Stimulated activated CD4-positive, alpha-beta T cell treated with anti-CD3 and anti-CD28 coated beads, Interleukin-12 subunit alpha, Interleukin-12 subunit beta, amount 100 ng/mL, for 24 hours (primary cell): ENCODE results near the gene DNER.
"Not testable (repeated sequence)": the region's sequence is repeated elsewhere in the genome, so short reads cannot be mapped to it uniquely, and the experiment has no call there.

ENCODE experiments used
- DNase-seq, 2 experiments: peaks; one replicate each; pipeline ENCODE4 v3.0.0-alpha.2; 2020; ENCODE audit warnings: low read depth in 2 of 2

Gene DNER, protein sequence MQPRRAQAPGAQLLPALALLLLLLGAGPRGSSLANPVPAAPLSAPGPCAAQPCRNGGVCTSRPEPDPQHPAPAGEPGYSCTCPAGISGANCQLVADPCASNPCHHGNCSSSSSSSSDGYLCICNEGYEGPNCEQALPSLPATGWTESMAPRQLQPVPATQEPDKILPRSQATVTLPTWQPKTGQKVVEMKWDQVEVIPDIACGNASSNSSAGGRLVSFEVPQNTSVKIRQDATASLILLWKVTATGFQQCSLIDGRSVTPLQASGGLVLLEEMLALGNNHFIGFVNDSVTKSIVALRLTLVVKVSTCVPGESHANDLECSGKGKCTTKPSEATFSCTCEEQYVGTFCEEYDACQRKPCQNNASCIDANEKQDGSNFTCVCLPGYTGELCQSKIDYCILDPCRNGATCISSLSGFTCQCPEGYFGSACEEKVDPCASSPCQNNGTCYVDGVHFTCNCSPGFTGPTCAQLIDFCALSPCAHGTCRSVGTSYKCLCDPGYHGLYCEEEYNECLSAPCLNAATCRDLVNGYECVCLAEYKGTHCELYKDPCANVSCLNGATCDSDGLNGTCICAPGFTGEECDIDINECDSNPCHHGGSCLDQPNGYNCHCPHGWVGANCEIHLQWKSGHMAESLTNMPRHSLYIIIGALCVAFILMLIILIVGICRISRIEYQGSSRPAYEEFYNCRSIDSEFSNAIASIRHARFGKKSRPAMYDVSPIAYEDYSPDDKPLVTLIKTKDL

DNA sequence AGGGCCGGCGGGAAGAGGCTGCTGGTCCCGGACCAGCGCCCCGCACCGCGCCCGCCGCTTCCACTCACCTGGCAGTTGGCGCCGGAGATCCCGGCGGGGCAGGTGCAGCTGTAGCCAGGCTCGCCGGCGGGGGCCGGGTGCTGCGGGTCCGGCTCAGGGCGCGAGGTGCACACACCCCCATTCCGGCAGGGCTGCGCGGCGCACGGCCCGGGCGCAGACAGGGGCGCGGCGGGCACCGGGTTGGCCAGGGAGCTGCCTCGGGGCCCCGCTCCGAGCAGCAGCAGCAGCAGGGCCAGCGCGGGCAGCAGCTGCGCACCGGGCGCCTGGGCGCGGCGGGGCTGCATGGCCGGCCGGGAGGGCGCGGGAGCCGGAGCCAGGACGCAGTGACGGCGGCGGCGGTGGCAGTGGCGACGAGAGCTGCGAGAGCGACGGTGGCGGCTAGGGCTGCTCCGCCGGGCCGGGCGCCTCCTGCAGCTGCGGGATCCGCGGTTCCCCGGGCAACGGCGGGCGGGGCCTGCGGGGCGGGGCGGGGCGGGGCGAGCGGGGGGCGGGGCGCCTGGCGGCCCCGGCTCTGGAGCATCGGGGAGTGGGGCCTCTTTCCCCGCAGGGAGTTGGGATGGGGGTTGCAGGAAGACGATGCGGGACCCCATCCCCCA, at the start of gene DNER:
TSS of gene DNER (minus strand) at position 476 of the 656 bp plus-strand sequence. CDS start at position 344, 132 bp downstream.
- DNase-seq = peak; percentile 29 to 47

DNA sequence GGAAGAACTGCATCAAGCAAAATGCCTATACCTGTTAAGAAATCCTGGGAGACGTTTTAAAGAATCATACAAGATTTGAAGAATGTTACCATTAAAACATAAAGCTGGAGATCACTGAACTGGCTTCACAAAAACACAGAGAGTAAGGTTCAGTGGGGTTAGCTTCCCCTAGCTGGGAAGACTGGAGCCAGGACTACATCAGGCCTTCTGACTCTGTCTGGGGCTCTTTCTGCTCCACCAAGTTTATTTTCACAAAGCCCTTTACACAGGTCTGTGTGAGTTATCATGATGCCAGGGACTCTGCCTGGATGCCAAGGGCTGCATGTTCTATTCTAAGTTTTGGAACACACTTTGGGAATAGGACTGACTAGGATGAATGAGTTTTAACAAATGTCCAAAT, 47.3 kb upstream of the DNER start:
- no peak for DNase-seq

DNA sequence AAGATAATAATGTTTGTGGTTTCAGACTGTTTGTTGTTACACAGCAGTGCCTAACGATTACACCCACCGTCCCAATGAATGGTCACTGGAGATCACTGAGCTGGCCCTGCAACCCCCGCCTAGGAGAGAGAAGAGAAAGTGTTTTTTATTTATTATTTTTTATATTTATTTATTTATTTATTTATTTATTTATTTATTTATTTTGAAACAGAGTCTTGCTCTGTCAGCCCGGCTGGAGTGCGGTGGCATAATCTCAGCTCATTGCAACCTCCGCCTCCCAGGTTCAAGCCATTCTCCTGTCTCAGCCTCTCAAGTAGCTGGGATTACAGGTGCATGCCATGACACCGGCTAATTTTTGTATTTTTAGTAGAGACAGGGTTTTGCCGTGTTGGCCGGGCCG, 43.1 kb upstream of the DNER start:
- DNase-seq = not testable (repeated sequence)

DNA sequence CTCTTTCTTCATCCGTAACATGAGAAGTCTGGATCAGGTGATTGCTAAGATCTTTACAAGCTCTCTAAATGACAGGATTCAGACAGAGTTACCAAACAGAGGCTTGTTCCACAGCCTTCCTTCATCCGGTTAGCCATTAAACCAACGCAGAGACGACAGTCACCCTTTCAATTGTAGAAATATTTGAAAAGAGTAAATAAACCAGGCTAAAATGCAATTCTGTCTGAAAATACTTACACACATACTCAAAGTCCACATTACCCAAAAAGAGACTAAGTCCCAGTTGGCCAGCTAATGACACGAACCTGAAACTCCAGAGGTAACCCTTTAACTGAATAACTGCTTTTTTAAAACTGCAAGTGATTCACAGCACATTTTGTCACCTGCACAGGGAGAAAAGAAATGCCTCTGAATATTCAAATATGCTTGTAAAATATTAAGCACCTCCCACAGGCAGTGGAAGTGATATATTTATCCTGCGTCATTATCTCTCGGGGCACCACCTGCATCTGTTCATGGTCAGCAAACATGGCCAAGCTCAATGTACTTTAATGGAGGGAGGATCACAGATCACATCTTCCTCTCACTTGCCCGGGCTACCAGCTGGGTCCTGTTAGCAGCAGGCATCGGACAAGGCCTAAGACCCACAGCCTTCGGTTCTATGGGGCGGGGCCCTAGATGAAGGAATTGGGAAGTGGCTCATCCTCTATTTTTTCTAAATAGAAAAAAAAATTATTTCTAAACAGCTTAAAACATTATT, 38.8 kb upstream of the DNER start:
- DNase-seq = no peak

DNA sequence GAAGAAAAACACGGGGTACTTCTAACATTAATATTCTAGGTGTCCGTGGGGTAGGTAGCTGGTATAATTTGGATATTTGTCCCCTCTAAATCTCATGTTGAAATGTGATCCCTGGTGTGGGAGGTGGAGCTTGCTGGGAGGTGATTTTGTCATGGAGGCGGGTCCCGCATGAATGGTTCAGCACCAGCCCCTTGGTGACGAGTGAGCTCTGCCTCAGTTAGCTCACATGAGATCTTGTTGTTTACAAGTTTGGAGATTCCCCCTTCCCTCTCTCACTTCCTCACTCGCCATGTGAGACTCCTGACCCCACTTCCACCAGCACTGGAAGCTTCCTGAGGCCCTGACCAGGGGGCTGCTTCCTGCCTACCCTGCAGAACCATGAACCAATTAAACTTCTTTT, 35.4 kb upstream of the DNER start:
- no peak for DNase-seq

DNA sequence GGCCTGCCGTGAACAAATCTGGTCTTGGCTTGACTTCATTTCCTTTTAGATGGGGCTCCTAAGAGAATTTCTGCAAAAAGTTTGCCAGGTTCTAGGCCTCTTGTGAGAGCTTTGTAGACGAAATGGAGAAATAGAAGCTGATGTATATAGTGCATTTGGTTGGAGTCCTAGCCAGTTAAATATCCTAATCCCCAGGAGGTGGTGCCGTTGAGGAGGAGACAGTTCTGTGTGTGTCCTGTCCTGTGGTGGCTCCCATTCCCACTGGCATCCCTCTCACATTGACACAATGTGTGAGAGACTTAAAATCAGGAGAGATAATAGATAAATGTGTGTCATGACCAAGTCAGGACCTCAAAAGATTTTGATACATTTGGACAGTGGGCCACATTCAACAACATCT, 34.6 kb upstream of the DNER start:
- no peak for DNase-seq

DNA sequence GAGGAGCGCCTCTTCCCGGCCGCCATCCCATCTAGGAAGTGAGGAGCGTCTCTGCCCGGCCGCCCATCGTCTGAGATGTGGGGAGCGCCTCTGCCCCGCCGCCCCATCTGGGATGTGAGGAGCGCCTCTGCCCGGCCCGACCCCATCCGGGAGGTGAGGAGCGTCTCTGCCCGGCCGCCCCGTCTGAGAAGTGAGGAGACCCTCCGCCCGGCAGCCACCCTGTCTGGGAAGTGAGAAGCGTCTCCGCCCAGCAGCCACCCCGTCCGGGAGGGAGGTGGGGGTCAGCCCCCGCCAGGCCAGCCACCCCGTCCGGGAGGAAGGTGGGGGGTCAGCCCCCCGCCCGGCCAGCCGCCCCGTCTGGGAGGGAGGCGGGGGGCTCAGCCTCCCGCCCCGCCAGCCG, 28.3 kb upstream of the DNER start:
- not testable (repeated sequence) for DNase-seq

DNA sequence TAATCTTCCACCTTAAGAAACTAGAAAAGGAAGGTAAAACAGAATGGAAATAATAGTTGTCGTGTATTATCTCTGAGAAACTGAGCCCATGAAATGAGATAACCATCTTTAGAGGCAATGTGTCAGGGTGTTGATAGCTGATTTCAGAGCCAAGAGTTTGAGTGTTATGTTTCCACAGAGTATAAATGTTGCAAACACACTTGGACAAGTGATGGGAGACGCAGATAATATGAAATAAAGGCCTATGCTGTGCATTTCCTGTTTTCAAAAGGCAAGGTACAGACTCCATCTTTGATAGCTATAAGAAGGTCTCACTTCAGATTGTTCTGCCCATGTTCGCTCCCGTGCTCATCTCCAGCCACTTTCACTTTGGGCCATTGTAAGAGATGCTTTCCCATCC, 25.9 kb upstream of the DNER start:
- DNase-seq = no peak

DNA sequence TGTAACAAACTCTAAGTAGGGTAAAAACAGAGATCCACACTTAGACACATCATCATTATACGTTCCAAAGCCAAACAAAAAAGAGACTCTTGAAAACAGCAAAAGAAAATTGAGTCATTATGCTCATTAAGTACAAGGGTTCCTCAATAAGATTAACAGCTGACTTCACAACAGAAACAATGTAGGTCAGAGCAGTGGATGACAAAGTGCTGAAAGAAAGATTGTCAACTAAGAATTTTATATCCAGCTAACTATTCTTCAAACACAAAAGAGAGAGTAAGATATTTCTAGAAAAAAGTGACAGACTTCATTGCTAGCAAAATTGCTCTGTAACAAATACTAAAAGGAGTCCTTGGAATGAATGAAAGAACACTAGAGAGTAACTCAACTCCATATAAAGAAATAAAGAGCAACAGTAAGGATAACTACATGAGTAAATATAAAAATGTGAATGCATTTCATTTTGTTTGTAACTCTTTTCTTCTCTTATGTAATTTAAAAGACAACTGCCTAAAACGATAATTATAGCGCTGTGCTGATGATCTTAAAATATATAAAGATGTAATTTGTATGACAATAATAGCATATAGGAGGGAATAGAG, 23.8 kb upstream of the DNER start:
- no peak for DNase-seq

DNA sequence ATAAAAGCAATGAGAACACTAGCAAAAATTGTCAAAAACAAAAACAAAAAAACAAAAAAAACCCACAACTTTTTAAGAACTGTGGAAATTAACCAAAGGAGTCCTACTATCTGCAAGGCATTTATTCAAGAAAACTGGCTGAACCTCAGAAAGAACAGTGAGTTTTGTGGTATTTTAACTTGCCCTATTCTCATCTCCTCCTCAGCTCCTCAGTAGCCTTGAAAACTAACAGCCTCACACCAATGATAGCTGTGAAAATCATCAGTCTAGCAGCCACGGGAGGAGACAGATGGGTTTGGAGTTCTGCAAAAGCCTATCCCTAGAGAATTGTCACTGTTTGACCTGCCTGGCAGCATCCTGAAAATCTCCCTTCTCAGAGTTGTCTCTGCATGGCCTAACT, 20.1 kb upstream of the DNER start:
- DNase-seq = no peak

DNA sequence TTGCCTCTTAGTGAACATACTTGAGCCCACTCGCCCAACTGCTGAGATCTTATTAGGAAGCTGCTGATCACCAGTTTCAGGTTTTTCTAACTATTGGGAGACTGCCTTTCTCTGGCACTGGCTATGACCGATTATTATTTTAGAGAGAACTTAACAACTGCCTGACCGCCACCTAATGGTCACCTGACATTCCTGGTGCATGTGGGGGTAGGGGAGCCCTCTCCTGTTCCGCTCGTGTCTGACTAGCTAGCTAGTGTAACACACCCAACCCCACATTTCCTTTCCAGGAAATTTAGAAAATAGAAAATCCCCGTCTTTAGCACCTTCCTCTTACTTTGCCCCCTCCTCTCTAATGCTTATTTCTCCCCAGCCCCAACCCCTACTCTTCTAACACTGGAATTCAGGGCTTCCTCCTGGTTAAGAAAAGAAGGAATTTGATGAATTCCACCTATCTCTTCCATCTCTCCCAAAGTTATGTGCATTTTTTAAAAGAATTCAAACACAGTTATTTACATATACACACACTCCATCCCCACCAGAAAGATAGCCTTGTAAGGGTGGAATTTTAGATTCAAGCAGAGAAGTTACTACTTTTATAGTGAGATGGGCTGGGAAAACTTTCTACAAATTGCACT, 19.4 kb upstream of the DNER start:
- DNase-seq = no peak

DNA sequence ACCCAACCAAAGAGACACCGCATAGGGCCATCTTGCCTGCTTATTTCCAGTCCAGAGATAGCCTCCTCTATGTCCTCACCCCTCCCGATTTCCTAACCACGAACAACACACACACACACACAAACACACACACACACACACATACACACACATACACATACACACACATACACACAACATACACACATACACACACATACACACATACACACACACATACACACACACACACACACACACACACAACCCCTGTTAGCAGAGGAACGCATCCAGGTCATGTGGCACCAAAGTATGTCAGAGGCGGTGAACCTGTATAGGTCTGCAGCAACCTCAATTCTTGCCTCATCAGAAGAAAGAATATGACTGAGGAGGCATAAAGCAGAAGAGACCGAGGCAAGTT, 18.5 kb upstream of the DNER start:
- no peak for DNase-seq

DNA sequence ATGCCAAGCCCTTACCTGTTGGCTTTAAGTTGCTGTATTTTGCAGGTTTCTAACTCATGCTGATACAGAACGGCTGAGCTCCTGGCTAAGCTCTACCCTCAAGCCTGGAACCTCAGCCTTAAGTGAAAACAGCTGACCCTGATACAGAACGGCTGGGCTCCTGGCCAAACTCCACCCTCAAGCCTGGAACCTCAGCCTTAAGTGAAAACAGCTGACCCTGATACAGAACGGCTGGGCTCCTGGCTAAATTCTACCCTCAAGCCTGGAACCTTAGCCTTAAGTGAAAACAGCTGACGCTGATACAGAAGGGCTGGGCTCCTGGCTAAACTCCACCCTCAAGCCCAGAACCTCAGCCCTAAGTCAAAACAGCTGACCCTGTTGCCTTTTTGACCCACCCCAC, 17.6 kb upstream of the DNER start:
- DNase-seq = no peak

DNA sequence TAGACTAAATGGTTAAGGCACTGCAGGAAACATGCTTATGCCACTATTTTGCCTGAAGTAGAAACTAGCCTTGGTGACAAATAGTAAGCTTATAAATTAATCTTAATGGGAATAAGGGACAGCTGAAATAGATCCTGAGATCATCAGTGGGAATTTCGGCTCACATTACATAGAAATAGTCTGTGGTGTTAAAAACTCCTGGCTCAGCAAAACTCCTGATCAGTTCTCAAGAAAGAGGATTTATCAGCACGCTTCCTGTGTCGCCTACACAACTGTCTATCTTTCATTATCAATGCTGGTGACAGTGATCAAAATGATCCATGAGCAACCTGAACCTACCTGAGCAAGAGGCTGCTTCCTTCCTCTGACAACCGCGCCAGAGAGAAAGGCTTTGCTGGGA, 17.0 kb upstream of the DNER start:
- no peak for DNase-seq

DNA sequence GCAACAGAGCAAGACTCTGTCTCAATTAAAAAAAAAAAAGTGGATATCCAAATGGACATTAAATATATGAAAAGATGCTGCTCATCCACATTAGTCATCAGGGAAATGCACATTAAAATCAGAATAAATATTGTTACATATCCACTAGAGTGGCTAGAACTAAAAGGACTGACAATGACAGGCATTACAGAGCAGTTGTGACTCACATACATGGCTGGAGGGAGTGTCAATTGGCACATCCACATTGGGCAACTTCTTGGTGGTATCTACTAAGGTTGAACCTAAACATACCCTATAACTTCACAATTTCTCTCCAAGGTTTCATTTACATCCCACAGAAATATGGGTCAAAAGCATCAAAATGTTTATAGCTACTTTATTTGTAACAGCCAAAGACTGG, 14.0 kb upstream of the DNER start:
- DNase-seq = no peak

DNA sequence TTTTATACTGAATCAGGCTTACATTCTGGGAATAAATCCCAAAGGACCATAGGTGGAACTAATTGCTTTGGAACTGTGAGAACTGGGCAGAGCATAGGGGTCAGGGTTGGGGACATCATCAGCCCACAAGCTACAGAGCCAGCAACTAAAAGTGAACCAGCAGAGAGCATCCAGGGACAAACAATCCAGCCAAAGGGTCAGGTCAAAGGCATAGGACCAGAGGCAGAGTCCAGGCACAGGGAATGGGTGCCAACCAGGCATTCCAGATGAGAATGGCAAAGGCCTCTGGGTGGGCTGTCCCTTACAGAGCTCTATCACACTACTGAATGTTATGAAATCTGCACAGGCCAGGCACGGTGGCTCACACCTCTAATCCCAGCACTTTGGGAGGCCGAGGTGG, 12.3 kb upstream of the DNER start:
- DNase-seq = no peak

DNA sequence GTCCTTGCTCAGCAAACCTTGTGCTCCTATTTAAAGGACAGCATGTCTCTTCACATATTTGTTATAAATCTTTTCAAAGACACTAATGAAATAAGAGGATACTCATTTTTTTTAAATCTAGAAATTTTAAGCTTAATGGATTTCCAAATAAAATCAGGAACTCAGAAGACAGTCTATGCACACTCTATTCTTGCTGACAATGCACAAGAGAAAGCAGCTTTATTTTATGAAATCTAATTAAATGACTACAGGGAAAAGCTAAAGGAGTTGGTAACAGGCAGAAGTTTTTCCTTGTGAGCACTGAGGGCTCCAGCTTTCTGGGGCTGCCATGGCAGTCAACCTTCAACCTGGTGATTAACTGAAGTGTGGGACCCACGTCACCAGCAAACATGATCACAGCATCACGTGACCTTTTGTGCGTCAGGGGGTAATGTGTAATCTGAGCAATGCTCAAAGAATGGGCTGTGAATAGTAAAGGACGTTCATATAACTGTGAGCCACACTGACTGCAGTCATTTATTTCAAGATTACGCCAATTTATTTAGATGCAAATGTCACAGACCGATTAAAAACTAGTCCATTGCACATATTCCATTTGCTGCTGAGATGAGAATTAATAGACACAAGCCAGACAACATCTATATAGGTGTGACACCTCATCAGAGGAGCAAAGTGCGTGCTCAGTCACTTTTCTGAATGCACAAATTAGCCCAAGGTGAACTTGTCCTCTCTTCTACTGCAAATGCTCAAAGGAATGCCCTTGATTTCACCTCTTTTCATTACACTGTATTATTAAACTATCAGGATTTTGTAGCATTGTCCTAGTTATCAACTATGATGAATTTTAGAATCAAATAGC, 11.6 kb upstream of the DNER start:
- DNase-seq = no peak

DNA sequence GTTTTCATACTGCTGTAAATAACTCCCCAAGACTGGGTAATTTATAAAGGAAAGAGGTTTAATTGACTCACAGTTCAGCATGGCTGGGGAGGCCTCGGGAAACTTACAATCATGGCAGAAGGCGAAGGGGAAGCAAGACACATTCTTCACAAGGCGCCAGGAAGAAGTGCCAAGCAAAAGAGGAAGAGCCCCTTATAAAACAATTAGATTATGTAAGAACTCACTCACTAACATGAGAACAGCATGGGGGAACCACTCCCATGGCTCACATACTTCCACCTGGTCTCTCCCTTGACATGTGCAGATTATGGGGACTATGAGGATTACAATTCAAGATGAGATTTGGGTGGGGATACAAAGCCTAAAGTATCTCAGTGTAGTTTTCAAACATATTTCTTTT, 8.8 kb upstream of the DNER start:
- not testable (repeated sequence) for DNase-seq

DNA sequence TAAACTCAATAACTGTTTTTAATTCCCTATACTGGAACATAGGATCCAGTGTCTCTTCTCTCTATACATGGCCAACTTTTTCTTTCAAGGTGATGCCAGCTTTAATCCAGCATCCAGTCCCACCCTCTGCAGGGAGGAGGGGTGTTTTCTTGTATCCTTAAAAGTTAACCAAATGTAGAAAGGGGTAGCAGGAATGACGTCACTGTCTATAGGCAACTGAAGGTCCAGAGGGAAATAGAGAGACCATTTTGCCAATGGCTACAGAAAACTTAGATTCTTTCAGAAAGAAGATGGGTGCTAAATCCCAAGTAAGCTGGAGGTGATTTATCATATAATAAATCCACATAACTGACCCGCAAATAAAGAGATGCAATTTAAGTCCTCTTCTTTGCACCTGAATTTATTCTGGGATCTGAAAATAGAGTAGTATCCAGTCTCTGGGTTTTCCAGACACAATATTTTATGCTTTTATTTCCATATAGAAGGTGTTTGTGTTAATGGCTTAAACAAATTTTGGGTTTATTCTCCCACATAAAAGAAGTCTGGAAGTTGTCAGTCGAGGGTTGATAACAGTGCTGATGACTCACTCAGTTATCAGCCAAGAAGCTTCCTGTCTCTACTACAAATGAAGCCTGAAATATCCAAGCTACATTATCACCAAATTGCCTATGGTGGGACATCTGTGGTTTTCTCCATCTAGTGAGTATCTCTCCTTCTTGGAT, 5.7 kb upstream of the DNER start:
- no peak for DNase-seq

DNA sequence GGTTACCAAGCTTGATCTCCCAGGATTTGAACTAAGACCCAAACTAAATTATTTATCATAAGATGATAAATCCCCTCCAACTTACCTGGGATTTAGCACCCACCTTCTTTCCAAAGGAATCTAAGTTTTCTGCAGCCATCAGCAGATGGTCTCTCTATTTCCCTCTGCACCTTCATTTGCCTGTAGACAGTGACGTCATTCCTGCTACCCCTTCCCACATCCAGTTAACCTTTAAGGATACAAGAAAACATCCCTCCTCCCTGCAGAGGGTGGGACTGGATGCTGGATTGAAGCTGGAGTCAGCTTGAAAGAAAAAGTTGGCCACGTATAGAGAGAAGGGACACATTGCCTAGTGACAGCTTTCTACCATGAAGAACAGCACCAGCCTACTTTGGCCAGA, 3.7 kb upstream of the DNER start:
- no peak for DNase-seq
